Lower lobe of right lung (tissue), 2 donors: ENCODE measurements around the gene OTOP3. TPM values are rescaled to one million over a fixed set of nuclear protein-coding genes. Genes with fewer than 3 reads are reported as not detected.

Experiments used
- ATAC-seq, 2 donors: fragments of 200-7000 bp; cut with Tn5 transposase; one replicate each; pipeline ENCODE4 v1.9.1; 2020 to 2022; ENCODE audit warnings: mild to moderate bottlenecking in 2 of 2, moderate library complexity in 2 of 2
- DNase-seq: peaks from one replicate; pipeline ENCODE4 v3.0.0-alpha.2; 2020
- H3K27ac ChIP-seq: fragments of 200-600 bp; one replicate; pipeline ENCODE4 v1.8.0; 2022
- H3K27me3 ChIP-seq: fragments of 200-600 bp; one replicate; pipeline ENCODE4 v1.8.0; 2022; ENCODE audit warnings: low read depth
- H3K36me3 ChIP-seq: fragments of 200-600 bp; one replicate; pipeline ENCODE4 v1.8.0; 2022; ENCODE audit warnings: mild to moderate bottlenecking
- H3K4me1 ChIP-seq: fragments of 200-600 bp; one replicate; pipeline ENCODE4 v1.8.0; 2022
- H3K4me3 ChIP-seq: fragments of 200-600 bp; one replicate; pipeline ENCODE4 v1.8.0; 2022; ENCODE audit warnings: mild to moderate bottlenecking
- H3K9me3 ChIP-seq: fragments of 200-600 bp; one replicate; pipeline ENCODE4 v1.8.0; 2022
- CTCF ChIP-seq: fragments of 200-600 bp; IDR thresholded peaks from one replicate; pipeline ENCODE4 v1.8.0; 2022; ENCODE audit warnings: antibody characterized with exemption, mild to moderate bottlenecking
- intact Hi-C: fragments of 100-400 bp; cut with DNase I; formaldehyde crosslinking; loops from one replicate; pipeline ENCODE4 v1.11.0; 2022
- total RNA-seq: library from RNA; stranded (reverse); fragmentation: NEBNext Ultra II Directional; extraction: Animal tissue kit (Norgen Biotek cat#: 25700); gene quantifications from one replicate; pipeline ENCODE4 v1.2.1, GENCODE V29; 2021
- donor health status: DM: no; HTN: yes; CAD: no; lungs with severe emphysema.

Gene OTOP3
- total RNA-seq, 1 donor from 2014 or later = not detected

DNA sequence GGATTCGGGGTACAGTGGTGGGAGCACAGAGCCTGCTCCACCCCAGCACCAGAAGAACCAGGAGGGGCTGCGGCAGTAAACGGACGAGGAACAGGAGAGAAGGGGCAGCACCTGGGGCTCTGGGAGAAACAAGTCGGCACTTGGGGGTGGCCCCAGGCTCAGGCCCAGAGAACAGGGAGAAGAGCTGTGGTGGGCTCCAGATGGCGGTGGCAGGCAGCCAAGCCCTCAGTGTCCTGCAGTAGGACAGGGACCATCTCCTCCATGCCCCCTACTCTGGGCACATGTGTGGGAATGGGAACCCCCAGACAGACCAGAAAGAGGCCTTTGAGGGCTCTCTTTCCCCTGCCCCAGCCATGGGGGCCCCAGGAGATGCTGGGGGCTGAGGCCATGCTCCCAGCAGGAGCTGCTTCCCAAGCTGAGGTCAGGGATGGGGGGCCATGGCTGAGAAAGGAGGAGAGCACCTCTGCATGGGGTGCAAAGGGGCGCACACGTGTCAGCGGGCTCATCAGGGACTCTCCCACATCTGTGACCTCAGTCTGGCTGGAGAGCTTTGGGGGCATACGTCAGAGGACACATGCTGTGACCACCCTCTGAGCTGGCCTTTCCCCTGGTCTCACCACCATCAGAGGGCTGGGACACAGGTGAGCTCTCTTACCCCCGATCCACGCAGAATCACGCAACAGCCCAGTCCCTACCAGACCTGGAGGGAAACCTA lies 19.4 kb upstream of the OTOP3 start:
- no peak for DNase-seq
- Histone ChIP-seq H3K9me3 (no peaks in the 10 kb centered on the region), H3K4me1 (no peaks in the 10 kb centered on the region), H3K4me3 (no peak overlapping the region), H3K27me3 (peaks cover 33% of the 10 kb centered on the region), H3K36me3 (no peaks in the 10 kb centered on the region), H3K27ac (no peak overlapping the region)
- intact Hi-C loops = no loop called here
- no peak for ATAC-seq
- TF ChIP-seq CTCF = no peak

DNA sequence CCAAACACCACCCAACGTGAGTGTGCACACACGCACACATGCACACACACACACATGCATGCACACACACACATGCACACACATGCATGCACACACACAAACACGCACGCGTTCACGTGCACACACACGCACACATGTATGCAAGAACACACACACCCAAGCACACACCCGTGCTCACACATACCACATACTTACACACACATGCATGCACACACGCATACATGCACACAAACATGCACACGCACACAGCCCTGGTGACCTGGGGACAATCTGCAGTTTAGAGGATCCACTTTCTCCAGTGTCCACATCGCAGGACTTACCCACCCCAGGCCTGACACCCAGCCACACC lies 18.9 kb upstream of the OTOP3 start:
- no peak overlapping the region for H3K4me3 ChIP-seq
- TF ChIP-seq CTCF = no peak
- H3K27ac ChIP-seq = no peak overlapping the region
- H3K27me3 ChIP-seq = peaks cover 38% of the 10 kb centered on the region
- no peaks in the 10 kb centered on the region for H3K36me3 ChIP-seq
- no peaks in the 10 kb centered on the region for H3K4me1 ChIP-seq
- no peaks in the 10 kb centered on the region for H3K9me3 ChIP-seq
- DNase-seq = no peak
- no peak for ATAC-seq
- intact Hi-C loops = no loop called here

DNA sequence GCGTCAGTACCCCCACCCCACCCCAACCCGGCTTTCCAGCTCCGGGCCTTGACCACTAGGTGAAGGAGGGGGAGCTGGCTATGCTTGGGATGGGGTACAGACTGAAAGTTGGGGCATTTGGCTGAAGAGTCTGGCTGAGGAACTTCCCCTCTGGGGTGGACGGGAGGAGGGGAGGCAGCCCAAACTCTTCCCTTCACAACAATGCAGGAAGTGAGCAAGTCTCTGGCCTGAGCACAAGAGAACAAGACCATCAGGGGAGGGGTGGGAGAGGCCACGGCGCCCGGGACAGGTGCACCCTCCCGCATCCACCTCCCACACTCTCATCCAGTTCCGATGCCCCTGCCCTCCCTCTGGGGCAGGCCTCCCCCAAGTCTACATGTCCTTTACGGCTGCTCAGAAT lies 18.3 kb upstream of the OTOP3 start:
- H3K36me3 ChIP-seq = no peaks in the 10 kb centered on the region
- peak in 1 of 2 donors; percentile 47 for ATAC-seq
- no peak for TF ChIP-seq CTCF
- H3K4me1 ChIP-seq = no peaks in the 10 kb centered on the region
- H3K27ac ChIP-seq = no peak overlapping the region
- no peak overlapping the region for H3K4me3 ChIP-seq
- H3K9me3 ChIP-seq = no peaks in the 10 kb centered on the region
- intact Hi-C loops = no loop called here
- H3K27me3 ChIP-seq = peaks cover 44% of the 10 kb centered on the region
- no peak for DNase-seq

DNA sequence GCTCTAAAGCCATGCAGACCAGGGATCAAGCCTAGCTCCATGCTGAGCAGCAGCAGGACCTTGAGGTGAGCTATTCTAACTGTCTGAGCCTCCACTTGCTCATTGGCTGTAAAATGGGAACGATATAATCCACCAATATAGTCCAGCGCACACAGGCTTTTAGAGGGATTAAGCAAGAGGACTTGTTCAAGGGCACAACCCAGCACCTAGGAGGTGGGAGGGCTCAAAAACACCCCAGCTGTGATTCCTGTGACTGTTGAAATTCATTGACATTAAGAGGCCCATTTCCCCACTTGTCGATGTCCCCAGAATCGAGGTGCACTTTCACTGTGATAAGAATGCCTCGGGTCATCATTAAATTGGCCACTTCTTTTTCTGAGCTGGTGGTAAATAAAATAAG lies 16.8 kb upstream of the OTOP3 start:
- no peak for TF ChIP-seq CTCF
- intact Hi-C loops = no loop called here

GRCh38 chr17:74919440-74920305 lies 16.0 kb upstream of the OTOP3 start:
- intact Hi-C loops = no loop called here
- Histone ChIP-seq H3K27ac (no peak overlapping the region), H3K27me3 (peaks cover 66% of the 10 kb centered on the region), H3K4me1 (peaks cover 21% of the 10 kb centered on the region), H3K36me3 (no peaks in the 10 kb centered on the region), H3K9me3 (no peaks in the 10 kb centered on the region), H3K4me3 (no peak overlapping the region)
- no peak for DNase-seq
- no peak for TF ChIP-seq CTCF
- ATAC-seq = no peak

More for the DNA sequence above, 16.8 kb upstream of the OTOP3 start:
- H3K27ac ChIP-seq = no peak overlapping the region
- no peaks in the 10 kb centered on the region for H3K36me3 ChIP-seq
- no peaks in the 10 kb centered on the region for H3K9me3 ChIP-seq
- H3K27me3 ChIP-seq = peaks cover 59% of the 10 kb centered on the region
- no peak for DNase-seq
- no peak for ATAC-seq
- peaks cover 13% of the 10 kb centered on the region for H3K4me1 ChIP-seq
- no peak overlapping the region for H3K4me3 ChIP-seq
